ENCODE results near the gene SFT2D1.
"Not testable (repeated sequence)": the region's sequence is repeated elsewhere in the genome, so short reads cannot be mapped to it uniquely, and the experiment has no call there.

The SFT2D1 gene

DNA sequence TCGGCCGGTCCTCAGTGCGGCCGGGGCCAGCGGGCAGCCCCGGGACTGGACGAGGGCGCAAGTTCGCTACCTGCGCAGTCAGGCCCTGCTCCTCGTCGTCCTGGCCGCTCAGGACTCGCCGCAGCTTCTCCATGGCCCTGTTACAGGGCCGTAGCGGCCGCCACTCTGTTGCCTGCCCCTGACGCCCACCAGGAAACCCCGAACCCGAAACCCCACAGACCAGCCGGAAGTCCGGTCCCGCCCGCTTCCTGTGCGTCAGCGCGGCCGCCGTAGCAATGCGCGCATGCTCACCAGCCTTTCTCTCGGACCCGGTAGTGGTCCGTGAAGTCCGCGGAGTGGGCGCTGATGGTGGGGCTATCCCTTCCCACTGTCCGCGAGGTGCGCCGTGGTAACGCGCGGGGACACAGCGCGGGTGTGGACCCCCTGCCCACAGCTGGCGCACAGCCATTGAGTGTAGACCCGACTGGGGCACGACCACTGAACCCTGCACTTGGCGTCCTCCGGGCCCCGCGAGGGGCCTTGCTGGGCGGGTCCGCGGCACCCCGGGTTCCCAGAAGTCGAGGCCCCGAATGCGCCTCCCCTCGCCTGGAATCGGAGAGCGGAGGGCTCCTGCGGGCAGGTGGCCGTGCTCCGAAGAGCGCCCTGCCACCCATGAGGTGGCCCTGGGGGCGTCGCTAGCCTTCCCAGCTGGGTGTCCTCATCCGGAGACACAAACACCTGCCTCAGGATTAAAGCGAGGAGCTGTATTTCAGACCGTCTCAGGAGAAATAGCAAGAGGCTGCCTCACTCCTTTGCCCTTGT is at the start of gene SFT2D1:
Gene SFT2D1 (minus strand): TSS at position 197 of the 801 bp plus-strand sequence. CDS start 64 bp downstream, at position 133.
- TF ChIP-seq MYC (IDR thresholded peaks at IDR 0.05; ENCODE audit: low read depth, low read length), result no peak; the same call in 1 of the 2 replicates
- TF ChIP-seq POLR2A (IDR thresholded peaks at IDR 0.05; ENCODE audit: extremely low read depth, insufficient read length), result peak; percentile 97
- TF ChIP-seq, protein P1, sequence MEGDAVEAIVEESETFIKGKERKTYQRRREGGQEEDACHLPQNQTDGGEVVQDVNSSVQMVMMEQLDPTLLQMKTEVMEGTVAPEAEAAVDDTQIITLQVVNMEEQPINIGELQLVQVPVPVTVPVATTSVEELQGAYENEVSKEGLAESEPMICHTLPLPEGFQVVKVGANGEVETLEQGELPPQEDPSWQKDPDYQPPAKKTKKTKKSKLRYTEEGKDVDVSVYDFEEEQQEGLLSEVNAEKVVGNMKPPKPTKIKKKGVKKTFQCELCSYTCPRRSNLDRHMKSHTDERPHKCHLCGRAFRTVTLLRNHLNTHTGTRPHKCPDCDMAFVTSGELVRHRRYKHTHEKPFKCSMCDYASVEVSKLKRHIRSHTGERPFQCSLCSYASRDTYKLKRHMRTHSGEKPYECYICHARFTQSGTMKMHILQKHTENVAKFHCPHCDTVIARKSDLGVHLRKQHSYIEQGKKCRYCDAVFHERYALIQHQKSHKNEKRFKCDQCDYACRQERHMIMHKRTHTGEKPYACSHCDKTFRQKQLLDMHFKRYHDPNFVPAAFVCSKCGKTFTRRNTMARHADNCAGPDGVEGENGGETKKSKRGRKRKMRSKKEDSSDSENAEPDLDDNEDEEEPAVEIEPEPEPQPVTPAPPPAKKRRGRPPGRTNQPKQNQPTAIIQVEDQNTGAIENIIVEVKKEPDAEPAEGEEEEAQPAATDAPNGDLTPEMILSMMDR (IDR thresholded peaks at IDR 0.05; ENCODE audit: low read depth, low read length), result no peak
- TF ChIP-seq, protein P2, sequence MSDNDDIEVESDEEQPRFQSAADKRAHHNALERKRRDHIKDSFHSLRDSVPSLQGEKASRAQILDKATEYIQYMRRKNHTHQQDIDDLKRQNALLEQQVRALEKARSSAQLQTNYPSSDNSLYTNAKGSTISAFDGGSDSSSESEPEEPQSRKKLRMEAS (IDR thresholded peaks at IDR 0.05; ENCODE audit: low read depth, low read length), result peak; percentile 32; the same call in 1 of the 2 replicates
- peak within 1 kb of the TSS; percentile 89 for H3K4me3 ChIP-seq (ENCODE audit: low read depth, low read length)
- peak; percentile 96 for DNase-seq (ENCODE audit: low read depth)

DNA sequence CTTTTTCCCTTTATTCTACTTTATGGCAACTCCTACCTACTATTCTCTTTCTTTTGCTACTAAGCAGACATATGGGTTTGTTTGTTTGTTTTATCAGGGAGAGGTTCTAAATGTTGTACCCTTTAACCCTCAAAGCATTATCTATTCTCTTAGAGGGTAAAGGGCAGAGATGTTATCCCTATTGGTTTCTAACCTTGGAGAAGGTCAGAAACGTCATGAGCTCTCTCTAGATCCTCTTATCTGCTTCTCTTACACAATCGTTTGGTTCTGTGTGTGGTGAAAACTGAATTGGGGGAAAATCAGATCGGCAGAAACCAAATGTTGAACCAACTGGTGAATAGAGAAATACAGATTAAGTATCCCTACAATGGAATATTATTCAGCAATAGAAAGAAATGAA is 46.8 kb upstream of the SFT2D1 start:
- TF ChIP-seq MYC (IDR thresholded peaks at IDR 0.05; ENCODE audit: low read depth, low read length) (no peak), POLR2A (IDR thresholded peaks at IDR 0.05; ENCODE audit: extremely low read depth, insufficient read length) (no peak)
- TF ChIP-seq, protein P2 (IDR thresholded peaks at IDR 0.05; ENCODE audit: low read depth, low read length), result no peak
- TF ChIP-seq, protein P1 (IDR thresholded peaks at IDR 0.05; ENCODE audit: low read depth, low read length), result no peak
- no peak overlapping the region for H3K4me3 ChIP-seq (ENCODE audit: low read depth, low read length)
- peak; percentile 25 for DNase-seq (ENCODE audit: low read depth)

DNA sequence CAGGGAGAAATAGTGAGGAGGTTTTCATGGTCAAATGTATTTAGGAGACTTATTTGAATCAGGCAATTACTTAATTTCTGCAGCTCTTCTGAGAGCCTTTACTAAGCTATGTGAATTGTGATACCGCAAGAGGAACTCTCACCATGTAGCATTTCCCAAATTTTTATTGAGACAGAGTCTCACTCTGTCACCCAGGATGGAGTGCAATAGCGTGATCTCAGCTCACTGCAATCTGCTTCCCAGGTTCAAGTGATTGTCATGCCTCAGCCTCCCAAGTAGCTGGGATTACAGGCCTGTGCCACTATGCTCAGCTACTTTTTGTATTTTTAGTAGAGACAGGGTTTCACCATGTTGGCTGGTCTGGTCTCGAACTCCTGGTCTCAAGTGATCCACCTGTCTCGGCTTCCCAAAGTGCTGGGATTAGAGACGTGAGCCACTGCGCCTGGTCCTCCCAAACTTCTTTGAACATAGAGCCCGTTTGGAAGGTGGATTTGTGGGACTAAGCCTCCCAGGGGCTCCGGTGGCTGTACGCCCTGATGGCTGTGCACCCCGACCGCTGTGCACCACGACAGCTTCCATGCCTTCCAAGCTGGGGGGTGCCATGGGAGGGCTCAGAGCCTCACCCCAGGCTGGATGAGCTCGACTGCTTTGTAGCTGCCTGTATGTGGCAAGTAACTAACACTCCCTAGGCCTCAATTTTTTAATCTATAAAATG is 46.1 kb upstream of the SFT2D1 start:
- TF ChIP-seq POLR2A (IDR thresholded peaks at IDR 0.05; ENCODE audit: extremely low read depth, insufficient read length), result no peak
- TF ChIP-seq, protein P2 (IDR thresholded peaks at IDR 0.05; ENCODE audit: low read depth, low read length), result no peak
- no peak for TF ChIP-seq MYC (IDR thresholded peaks at IDR 0.05; ENCODE audit: low read depth, low read length)
- TF ChIP-seq, protein P1 (IDR thresholded peaks at IDR 0.05; ENCODE audit: low read depth, low read length), result no peak
- no peak overlapping the region for H3K4me3 ChIP-seq (ENCODE audit: low read depth, low read length)
- DNase-seq (ENCODE audit: low read depth), result no peak

DNA sequence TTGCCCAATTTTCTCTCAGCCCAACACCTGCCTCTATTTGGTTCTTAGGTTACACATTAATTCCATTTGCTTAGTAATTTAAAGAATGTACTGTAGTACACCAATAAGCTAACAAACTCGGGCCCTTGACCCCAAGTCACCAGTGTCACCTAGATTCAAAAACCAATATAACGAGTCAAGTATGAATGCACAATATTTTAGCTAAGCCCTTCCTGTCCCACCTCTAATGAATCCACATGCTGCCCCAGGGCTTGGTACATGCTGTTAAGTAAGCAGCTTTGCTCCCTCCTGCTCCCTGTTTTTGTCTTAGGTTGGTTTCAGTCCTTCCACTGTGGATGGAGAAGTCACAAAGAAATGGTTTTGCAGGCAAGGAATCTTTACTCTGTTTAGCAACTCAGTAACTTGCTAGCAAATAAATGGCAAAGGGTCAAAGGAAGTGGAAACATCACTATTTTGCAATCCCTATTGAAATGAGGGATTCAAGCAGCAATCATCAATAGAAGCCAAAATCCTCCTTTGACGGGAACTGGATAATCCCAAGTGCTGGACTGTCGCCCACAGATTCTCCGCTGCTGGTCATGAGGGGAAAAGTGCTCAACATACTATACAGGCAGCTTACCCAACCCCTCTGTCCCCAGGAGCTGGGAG is 45.4 kb upstream of the SFT2D1 start:
- H3K4me3 ChIP-seq (ENCODE audit: low read depth, low read length), result no peak overlapping the region
- DNase-seq (ENCODE audit: low read depth), result no peak
- TF ChIP-seq MYC (IDR thresholded peaks at IDR 0.05; ENCODE audit: low read depth, low read length) (no peak), POLR2A (IDR thresholded peaks at IDR 0.05; ENCODE audit: extremely low read depth, insufficient read length) (no peak)
- TF ChIP-seq, protein P2 (IDR thresholded peaks at IDR 0.05; ENCODE audit: low read depth, low read length), result no peak
- TF ChIP-seq, protein P1 (IDR thresholded peaks at IDR 0.05; ENCODE audit: low read depth, low read length), result no peak

DNA sequence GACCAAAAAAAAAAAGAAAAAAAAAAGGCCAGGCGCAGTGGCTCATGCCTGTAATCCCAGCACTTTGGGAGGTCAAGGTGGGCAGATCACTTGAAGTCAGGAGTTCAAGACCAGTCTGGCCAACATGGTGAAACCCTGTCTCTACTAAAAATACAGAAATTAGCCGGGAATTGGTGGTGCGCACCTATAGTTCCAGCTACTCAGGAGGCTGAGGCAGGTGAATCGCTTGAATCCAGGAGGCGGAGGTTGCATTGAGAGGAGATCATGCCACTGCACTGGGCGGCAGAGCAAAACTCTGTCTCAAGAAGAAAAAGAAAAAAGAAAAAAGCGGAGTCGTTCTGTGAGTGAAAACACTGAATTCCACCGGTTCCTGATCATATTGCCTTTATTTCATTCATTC is 44.8 kb upstream of the SFT2D1 start:
- not testable (repeated sequence) for DNase-seq (ENCODE audit: low read depth); H3K4me3 ChIP-seq (ENCODE audit: low read depth, low read length)

GRCh38 chr6:166386111-166386510 is 43.8 kb upstream of the SFT2D1 start:
- H3K4me3 ChIP-seq (ENCODE audit: low read depth, low read length), result no peak overlapping the region
- TF ChIP-seq, protein P2 (IDR thresholded peaks at IDR 0.05; ENCODE audit: low read depth, low read length), result no peak
- TF ChIP-seq MYC (IDR thresholded peaks at IDR 0.05; ENCODE audit: low read depth, low read length) (no peak), POLR2A (IDR thresholded peaks at IDR 0.05; ENCODE audit: extremely low read depth, insufficient read length) (no peak)
- TF ChIP-seq, protein P1 (IDR thresholded peaks at IDR 0.05; ENCODE audit: low read depth, low read length), result no peak
- DNase-seq (ENCODE audit: low read depth), result no peak

DNA sequence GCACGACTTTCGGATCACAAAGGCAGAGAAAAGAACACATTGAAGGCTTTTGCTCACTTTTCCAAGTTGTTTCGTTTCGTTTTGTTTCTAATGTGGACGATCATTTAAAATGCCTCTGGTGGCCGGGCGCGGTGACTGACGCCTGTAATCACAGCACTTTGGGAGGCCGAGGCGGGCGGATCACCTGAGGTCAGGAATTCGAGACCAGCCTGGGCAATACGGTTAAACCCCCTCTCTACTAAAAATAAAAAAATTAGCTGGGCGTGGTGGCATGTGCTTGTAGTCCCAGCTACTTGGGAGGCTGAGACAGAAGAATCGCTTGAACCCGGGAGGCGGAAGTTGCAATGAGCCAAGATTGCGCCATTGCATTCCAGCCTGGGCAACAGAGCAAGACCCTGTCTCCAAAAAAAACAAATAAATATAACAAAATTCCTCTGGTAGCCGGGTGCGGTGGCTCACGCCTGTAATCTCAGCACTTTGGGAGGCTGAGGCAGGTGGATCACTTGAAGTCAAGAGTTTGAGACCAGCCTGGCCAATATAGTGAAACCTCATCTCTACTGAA is 41.5 kb upstream of the SFT2D1 start:
- peak overlapping the region; percentile 85 for H3K4me3 ChIP-seq (ENCODE audit: low read depth, low read length)
- not testable (repeated sequence) for DNase-seq (ENCODE audit: low read depth)
